Measurements from ENCODE around the gene PDGFC.

DNA sequence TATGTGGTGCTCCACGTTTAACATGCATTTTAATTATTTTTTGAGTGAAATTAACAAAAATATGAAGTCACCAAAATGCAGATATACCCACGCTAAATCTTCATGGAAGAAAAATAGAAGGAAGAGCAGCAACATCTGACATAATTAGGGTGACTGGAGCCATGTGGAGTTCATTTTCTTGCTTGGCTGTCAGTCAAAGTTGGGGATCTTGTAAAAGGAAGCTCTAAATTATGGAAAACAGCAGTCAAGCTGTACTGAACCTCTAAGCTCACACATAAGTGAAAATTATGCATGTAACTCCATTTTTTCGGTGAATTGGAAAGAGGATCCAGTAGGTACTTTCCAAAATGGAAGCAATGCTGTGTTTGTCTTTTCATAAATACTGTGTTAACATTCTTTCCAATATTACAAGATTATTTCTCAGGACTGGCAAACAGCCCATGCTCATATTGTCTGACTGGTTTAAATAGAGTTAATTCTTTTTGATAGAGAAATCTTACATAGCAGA, 9.7 kb upstream of the PDGFC start:
- TF ChIP-seq ZNF354B (CRISPR knock-in tag; IDR thresholded peaks at IDR 0.05) = no peak
- TF ChIP-seq ATM (IDR thresholded peaks at IDR 0.05; ENCODE audit: borderline replicate concordance) = no peak
- no peak for TF ChIP-seq MYC (CRISPR knock-in tag; IDR thresholded peaks at IDR 0.05; ENCODE audit: borderline replicate concordance)
- TF ChIP-seq, protein P1, sequence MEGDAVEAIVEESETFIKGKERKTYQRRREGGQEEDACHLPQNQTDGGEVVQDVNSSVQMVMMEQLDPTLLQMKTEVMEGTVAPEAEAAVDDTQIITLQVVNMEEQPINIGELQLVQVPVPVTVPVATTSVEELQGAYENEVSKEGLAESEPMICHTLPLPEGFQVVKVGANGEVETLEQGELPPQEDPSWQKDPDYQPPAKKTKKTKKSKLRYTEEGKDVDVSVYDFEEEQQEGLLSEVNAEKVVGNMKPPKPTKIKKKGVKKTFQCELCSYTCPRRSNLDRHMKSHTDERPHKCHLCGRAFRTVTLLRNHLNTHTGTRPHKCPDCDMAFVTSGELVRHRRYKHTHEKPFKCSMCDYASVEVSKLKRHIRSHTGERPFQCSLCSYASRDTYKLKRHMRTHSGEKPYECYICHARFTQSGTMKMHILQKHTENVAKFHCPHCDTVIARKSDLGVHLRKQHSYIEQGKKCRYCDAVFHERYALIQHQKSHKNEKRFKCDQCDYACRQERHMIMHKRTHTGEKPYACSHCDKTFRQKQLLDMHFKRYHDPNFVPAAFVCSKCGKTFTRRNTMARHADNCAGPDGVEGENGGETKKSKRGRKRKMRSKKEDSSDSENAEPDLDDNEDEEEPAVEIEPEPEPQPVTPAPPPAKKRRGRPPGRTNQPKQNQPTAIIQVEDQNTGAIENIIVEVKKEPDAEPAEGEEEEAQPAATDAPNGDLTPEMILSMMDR (CRISPR knock-in tag; IDR thresholded peaks at IDR 0.05) = no peak
- no peak for TF ChIP-seq YY1 (IDR thresholded peaks at IDR 0.05; ENCODE audit: insufficient read depth, insufficient replicate concordance, low read depth, low read length)
- TF ChIP-seq, protein P2, sequence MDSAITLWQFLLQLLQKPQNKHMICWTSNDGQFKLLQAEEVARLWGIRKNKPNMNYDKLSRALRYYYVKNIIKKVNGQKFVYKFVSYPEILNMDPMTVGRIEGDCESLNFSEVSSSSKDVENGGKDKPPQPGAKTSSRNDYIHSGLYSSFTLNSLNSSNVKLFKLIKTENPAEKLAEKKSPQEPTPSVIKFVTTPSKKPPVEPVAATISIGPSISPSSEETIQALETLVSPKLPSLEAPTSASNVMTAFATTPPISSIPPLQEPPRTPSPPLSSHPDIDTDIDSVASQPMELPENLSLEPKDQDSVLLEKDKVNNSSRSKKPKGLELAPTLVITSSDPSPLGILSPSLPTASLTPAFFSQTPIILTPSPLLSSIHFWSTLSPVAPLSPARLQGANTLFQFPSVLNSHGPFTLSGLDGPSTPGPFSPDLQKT (CRISPR knock-in tag; IDR thresholded peaks at IDR 0.05; ENCODE audit: borderline replicate concordance) = no peak

Data from HepG2 (cell line).